ENCODE data around the gene ZNF275.

Gene ZNF275

DNA sequence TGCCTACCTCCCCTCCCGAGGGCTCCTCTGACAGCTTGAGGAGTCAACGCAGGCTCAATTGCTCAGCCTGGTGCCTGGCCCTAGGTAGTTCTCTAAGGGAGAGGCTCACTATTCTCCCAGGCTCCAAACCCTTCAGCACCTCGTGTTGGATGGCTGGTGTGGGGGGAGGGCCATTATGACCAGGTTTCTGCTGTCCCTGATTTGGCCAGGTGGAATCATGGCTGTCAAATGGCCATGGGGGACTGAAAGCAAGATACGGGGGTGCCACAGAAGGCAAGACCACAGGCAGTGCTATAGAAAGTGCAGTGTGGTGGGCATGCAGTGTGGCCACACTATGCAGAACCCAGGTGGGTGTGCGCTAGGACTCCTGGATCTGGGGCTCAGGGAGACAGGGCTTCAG, 21.9 kb upstream of the ZNF275 start:
- H3K27me3 ChIP-seq (ENCODE audit: low read length), result no peaks in the 10 kb centered on the region
- H3K9ac ChIP-seq (ENCODE audit: low read length), result no peak overlapping the region
- H3K27ac ChIP-seq (ENCODE audit: low read depth, low read length), result no peak overlapping the region
- H2AFZ ChIP-seq (ENCODE audit: low read depth, low read length, severe bottlenecking), result no peak overlapping the region
- no peaks in the 10 kb centered on the region for H4K20me1 ChIP-seq (ENCODE audit: low read depth, low read length)
- no peak overlapping the region for H3K4me3 ChIP-seq (ENCODE audit: insufficient read depth, low read length, poor library complexity, severe bottlenecking)
- no peak overlapping the region for H3K4me2 ChIP-seq (ENCODE audit: low read depth, low read length, poor library complexity, severe bottlenecking)
- H3F3A ChIP-seq (ENCODE audit: insufficient read depth), result no peaks in the 10 kb centered on the region
- no peaks in the 10 kb centered on the region for H3K36me3 ChIP-seq (ENCODE audit: low read length)
- H3K79me2 ChIP-seq (ENCODE audit: insufficient read depth, low read length), result no peaks in the 10 kb centered on the region
- TF ChIP-seq CTCF (IDR thresholded peaks at IDR 0.05; ENCODE audit: insufficient read depth, low read length, poor library complexity, severe bottlenecking), result no peak
- no peak for TF ChIP-seq EZH2phosphoT487 (conservative IDR thresholded peaks at IDR 0.05; ENCODE audit: low read length)
- no peaks in the 10 kb centered on the region for H3K9me3 ChIP-seq (ENCODE audit: insufficient read depth, low read length)
- no peaks in the 10 kb centered on the region for H3K9me2 ChIP-seq (replicated peaks; ENCODE audit: insufficient read depth, low read length)

DNA sequence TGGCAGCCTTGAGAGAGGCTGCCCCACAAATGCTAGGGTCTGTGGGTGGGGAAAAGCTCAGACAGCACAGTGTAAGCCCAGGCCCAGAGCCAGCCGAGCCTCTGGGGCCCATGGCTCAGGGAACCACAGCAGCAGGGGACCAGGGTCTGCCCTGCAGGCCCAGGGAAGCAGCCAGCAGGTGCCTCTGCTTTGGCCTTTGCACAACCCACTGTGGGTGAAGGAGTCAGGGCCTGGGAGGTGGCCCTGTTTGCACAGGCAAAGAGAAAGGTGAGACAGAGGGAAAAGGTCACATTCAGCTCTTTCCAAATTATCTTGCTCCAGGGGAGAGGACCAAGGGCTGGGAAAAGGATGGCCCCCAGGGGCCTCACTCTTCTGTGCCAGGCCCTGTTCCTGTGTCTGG, 21.1 kb upstream of the ZNF275 start:
- Histone ChIP-seq H3K79me2 (ENCODE audit: insufficient read depth, low read length) (no peaks in the 10 kb centered on the region), H3K9ac (ENCODE audit: low read length) (no peak overlapping the region), H2AFZ (ENCODE audit: low read depth, low read length, severe bottlenecking) (no peak overlapping the region), H3F3A (ENCODE audit: insufficient read depth) (no peaks in the 10 kb centered on the region), H4K20me1 (ENCODE audit: low read depth, low read length) (no peaks in the 10 kb centered on the region), H3K4me3 (ENCODE audit: insufficient read depth, low read length, poor library complexity, severe bottlenecking) (no peak overlapping the region), H3K9me3 (ENCODE audit: insufficient read depth, low read length) (no peaks in the 10 kb centered on the region), H3K36me3 (ENCODE audit: low read length) (no peaks in the 10 kb centered on the region), H3K27me3 (ENCODE audit: low read length) (no peaks in the 10 kb centered on the region), H3K9me2 (replicated peaks; ENCODE audit: insufficient read depth, low read length) (no peaks in the 10 kb centered on the region), H3K27ac (ENCODE audit: low read depth, low read length) (no peak overlapping the region), H3K4me2 (ENCODE audit: low read depth, low read length, poor library complexity, severe bottlenecking) (no peak overlapping the region)
- TF ChIP-seq EZH2phosphoT487 (conservative IDR thresholded peaks at IDR 0.05; ENCODE audit: low read length) (no peak), CTCF (IDR thresholded peaks at IDR 0.05; ENCODE audit: insufficient read depth, low read length, poor library complexity, severe bottlenecking) (no peak)

- Histone ChIP-seq H3K79me2 (ENCODE audit: insufficient read depth, low read length) (no peaks in the 10 kb centered on the region), H3F3A (ENCODE audit: insufficient read depth) (no peaks in the 10 kb centered on the region), H3K27ac (ENCODE audit: low read depth, low read length) (no peak overlapping the region), H4K20me1 (ENCODE audit: low read depth, low read length) (no peaks in the 10 kb centered on the region), H3K4me3 (ENCODE audit: insufficient read depth, low read length, poor library complexity, severe bottlenecking) (no peak overlapping the region), H3K4me2 (ENCODE audit: low read depth, low read length, poor library complexity, severe bottlenecking) (no peak overlapping the region), H3K9me3 (ENCODE audit: insufficient read depth, low read length) (no peaks in the 10 kb centered on the region), H3K9ac (ENCODE audit: low read length) (no peak overlapping the region), H3K9me2 (replicated peaks; ENCODE audit: insufficient read depth, low read length) (no peaks in the 10 kb centered on the region), H3K36me3 (ENCODE audit: low read length) (no peaks in the 10 kb centered on the region), H2AFZ (ENCODE audit: low read depth, low read length, severe bottlenecking) (no peak overlapping the region), H3K27me3 (ENCODE audit: low read length) (no peaks in the 10 kb centered on the region)
- TF ChIP-seq EZH2phosphoT487 (conservative IDR thresholded peaks at IDR 0.05; ENCODE audit: low read length) (no peak), CTCF (IDR thresholded peaks at IDR 0.05; ENCODE audit: insufficient read depth, low read length, poor library complexity, severe bottlenecking) (no peak)
Observed at GRCh38 chrX:153317306-153317705, 16.6 kb upstream of the ZNF275 start.

Measured in SU-DHL-6 (cell line).